NCI-H345 treated with DMSO at 0.1 percent for 48 hours (cell line): ENCODE measurements around the gene GABBR2.
A peak's percentile ranks its signal among the peaks of the same experiment; 100 is the strongest.

ENCODE experiments used
- DNase-seq: peaks from one replicate; lab custom pipeline; 2025; ENCODE audit not compliant: unreplicated experiment; lab: John Stamatoyannopoulos, UW

Gene GABBR2

DNA sequence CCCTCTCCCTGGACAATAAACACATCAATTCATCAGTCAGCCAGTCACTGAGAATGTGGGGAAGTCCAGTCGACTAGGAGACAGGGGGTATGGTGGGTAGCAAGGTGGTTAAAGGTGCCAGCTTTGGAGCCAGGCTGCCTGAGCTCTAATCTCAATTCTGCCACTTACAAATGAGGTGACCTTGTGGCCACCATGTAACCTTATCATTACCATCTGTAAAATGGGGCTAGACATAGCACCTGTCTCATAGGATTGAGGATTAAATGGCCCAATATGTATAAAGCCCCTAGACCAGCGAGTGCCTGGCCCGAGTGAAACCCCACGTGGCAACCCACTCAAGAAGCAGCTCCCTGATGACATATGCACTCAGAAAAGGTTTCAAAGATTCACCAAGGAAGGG, 380.0 kb downstream of the GABBR2 start:
- DNase-seq: no peak

DNA sequence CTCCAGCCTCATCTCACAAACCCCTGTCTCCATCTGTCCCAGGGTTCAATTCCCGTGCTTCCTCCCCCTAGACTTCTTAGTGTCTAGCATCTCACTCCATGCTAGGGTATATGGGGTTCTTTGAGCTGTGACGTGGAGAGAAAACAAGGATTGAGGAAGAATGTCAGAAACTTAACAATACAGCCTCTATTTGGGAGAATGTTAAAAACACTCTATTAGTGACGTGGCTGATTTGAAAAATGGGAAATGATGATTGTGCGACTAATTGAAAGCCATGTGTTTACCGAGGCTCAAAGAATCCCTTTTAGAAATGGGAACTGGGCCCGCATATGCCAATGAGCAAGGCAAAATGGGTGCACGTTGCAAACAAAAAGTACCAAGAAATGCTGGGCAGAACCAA, 380.6 kb downstream of the GABBR2 start:
- no peak for DNase-seq

DNA sequence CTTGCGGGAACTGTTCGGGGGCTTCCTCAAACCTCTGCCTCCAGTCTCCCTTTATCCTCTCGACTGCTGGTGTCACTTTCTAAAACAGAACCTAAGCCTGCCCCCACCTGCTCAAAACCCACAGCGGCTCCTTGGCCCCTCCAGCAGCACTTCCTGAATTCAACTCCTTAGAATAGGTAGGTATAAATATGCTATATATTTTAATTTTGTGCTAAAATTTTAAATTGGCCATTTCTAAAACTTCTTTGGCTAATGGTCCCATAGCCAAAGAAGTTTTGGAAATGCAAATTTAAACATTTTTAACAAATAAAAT, 381.5 kb downstream of the GABBR2 start:
- no peak for DNase-seq

DNA sequence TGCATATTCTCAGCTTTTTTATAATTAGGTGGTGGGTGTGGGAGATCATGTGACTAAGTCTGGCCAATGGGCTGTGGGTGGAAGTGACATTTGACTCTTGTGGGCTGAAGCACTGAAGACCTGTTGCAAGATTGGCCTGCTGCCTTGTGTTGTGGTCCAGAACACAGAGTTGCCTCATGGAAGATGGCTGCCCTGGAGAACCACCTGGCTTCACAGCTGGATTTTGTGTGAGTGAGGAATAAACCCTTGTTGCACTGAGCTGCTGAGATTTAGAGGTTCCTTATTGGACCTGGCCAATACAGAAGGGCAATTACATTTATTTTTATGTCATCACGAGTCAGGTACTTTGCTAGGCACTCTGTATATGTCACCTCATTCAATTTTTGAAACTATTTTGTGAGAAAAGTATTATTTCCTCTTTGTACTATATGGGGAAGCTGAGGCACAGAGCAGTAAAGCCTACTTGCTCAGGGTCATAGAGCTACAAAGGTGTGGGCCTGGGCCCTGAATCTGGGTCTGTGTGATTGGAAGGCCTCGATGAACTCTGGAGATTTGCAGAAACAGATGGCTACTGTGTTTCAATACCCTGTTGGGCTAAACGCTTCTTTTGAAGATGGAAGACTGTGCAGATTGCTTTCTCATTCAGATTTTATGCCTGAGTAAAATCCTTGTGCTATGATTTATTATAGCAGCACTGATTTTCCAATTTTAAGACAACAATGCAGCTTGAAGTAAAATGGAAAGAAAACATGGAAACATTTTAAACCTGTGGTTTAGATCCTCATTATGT, 382.1 kb downstream of the GABBR2 start:
- DNase-seq: no peak

DNA sequence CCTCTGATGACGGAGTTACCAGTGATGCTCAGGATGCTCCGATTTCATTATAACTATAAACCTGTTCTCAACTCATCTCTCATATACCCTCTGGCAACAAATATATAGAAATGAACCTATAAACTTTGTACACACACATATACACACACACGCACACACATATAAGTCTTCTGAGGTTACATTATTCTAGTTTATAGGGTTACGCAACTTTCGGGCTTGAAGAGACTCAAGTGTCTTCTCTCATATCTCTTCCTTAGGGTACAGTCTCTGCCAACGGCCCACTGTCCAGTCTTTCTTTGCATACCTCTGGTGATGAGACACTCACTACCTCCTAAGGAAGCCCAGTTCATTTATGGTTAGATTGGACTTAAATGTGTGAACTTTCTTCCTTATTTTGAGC, 383.9 kb downstream of the GABBR2 start:
- DNase-seq: no peak

DNA sequence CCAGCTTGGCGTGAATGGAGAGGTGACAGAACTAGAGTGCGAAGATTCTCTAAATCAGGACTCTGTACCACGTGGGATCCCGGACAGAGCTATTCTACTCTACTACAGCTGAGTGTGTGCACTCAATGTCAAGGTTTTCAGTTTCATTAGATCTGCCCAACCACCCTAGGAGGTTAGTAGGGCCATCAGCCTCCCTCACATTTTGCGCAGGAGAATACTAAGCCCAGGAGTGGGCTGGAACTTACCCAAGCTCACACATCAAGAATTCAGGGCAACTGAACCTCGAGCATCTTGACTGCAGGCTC, 385.0 kb downstream of the GABBR2 start:
- DNase-seq: no peak

DNA sequence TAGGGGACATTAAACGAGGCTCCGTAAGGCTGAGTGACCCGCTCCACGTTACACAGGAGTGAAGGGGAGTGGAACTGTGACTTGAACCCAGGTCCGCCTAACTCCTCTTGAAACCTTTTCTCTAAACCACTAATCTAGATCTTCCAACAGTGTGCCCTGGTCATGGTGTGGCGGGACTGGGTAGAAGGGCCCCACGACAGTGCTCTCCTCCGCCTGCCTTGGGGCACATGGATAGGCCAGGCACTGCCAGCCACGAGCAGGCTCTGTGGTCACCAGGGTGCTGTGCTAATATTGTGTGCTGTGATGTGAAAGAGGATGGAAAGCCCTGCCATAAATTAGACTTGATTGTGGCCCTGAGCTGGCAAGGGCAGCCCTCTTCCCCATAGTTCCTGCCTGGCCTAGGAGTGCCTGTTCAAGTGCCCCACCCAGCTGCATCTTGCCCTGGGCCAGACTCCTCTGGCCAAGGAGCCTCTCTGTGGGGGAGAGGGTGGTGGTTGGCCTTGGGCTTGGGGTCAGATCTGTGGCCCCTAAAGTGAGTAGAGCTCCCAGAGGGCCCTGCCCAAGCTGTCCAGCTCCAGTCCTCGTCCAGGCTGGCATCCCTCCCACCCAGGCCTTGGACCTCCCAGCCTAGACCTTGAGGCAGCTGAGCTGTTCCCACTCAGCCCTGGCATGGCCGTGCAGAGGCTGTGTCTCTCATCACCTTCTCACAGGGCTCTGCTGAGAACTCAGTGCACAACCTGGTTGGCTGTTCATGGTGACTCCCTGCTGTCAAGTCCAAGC, 385.5 kb downstream of the GABBR2 start:
- DNase-seq: no peak

DNA sequence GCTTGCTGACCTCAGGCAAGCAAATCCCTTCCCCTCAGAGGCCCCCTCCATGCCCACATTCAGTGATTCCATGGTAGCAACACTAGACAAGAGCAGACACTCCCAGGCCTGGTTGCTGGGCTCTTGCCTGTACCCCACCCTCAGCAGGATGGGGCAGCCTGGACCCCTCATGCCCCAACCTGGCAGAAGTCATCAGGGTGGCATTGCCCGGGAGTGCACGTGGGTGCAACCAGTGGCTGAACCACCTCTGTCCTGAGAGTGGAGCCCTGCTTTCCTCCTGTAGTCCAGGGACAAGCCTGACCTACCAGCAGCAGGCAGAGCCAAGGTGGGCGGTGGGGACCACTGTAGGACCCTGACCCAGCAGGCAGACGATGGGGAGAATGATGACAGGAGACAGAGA, 387.5 kb downstream of the GABBR2 start:
- DNase-seq: no peak

DNA sequence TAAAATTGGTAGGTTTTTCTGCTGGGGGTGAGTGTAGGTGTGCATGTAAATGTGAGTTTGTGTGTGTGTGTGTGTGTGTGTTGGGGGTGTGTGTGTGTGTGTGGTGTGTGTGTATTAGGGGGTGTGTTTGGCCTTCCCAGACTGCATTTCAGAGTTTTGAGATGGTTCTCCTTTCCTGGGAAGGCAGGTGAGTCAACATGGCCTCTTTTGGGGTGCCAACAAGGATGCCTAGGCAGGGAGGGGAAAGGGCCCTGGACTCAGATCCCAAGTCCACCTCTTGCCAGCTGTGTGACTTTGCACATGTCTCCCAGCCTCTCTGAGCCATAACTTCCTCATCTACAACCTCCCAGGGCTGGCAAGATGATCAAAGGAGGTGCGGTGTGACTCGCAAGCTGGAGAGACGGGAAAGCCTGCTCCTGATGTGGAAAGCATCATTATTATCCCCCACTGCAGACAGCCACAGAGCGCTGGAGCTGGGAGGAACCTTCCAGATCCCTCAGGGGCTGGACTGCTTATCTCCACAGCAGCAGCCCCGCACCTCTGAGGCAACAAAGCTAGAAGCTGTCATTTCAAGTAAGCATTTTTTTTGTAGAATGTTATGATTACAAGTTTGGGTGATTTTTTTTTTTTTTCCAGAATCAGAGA, 389.8 kb downstream of the GABBR2 start:
- DNase-seq: no peak

DNA sequence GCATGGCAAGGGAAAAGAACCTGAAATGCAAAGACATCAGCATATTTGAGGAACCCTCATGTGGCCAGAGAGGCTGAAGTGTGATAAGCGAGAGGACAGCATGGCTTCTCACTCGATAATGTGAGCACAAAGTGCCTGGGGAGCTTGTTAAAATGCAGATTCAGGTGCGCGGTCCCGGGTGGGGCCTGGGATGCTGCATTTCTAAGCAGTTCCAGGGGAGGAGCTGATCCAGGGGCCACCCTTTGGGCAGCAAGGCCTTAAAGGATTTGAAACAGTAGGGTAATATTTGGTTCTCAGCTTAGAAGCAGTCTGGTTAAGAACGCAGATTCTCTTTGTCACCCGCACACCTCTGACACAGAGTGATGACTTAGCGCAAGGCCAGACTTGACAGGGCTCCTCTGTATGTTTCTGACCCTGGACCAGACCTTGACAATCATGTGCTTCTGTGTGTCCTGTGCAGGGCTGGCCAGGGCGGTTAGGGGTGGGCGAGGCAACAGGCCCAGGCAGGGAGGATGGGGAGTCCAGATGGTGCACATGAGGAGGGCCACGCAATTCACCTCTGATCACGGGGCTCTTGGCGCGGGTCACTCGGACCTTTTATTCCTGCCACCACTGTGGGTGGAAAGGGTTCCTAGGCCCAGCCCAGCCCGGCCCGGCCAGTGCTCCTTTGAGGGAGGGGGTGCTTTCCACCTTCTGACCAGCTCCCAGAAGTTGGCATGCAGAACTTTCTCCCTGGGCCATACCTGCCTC, 390.5 kb downstream of the GABBR2 start:
- DNase-seq: no peak

DNA sequence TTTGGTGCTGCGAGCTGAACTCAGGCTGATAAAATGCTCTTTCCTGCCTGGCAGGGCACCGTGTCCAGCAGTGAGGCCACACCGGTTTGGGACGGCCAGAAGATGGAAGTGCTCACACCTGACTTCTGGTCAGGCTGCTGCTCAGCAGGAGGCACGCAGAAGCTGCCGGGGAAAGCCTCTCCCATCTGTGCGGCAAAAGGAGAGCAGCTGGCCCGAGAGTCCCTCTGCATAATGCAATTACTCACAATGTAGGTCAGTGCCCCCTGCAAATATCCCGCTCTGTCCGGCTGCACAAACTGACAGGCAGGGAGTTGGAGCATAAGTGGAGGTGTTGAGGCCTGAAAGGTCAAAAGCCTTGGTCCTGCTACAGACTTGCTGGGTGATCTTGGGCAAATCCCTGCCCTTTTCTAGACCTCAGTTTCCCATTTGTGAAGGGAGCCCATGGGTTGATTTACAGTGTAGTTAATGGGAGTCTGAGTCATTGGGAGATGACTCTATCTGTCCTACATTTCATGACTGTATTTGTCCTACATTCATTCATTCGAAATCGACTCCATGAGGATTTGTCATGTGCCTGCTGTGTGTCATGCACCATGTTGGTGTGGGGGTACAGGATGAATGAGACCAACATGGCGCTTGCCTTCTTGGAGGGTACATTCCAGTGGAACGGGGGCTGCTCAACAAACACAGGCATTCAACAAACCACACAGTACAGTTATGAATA, 391.4 kb downstream of the GABBR2 start:
- no peak for DNase-seq

DNA sequence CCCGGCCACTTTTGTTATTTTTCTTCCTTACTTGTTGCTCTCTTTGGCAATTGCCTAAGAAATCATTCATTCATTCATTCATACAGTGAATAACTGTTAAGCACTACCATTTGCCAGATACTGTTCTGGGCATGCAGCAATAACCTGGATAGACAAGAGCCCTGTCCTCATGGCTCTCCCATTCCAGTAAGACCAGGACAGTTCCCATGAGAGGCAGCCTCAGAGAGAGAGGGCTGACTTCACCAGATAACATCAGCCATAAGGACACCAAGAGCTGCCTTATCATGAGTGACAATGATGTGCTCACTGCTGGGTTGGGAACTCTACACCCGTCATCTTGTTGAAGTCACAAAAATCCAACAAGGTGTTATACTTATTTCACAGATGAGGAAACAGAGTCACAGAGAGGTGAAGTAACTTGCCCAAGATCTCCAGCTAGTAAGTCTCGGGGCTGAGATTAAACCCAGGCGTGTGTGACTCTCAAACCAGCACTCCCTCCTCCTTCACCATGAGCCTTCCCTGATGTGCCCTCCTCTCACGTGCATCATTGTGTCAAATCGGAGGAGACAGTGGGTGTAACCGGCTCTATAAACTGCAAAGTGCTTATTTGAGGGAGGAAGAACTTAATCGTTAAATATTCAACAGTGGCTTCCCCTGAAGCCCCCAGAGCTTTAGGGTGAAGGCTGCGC, 392.1 kb downstream of the GABBR2 start:
- no peak for DNase-seq

DNA sequence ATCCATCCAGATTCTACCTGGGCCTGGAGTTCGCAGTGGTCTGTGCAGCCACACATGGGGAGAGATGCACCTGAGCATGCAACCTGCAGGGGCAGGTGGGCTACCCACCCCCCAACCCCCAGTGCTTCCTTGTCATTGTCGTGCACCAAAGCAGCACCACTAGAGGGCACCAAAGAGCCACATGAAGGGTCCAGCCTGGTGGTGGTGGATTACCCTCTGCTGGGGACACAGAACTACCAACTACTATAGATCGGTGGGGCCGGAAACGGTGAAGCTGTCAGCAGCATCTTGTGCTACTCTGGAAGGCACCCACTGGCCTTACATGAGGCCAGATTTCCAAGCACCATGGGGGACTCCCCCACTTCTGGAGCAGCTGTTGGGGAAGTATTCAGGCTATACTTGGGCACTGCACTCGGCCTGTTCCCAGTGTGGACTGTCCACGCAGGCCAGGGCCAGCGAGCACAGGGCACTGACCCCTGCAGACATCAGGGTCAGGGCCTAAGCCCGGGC, 393.1 kb downstream of the GABBR2 start:
- DNase-seq: peak; percentile 68

DNA sequence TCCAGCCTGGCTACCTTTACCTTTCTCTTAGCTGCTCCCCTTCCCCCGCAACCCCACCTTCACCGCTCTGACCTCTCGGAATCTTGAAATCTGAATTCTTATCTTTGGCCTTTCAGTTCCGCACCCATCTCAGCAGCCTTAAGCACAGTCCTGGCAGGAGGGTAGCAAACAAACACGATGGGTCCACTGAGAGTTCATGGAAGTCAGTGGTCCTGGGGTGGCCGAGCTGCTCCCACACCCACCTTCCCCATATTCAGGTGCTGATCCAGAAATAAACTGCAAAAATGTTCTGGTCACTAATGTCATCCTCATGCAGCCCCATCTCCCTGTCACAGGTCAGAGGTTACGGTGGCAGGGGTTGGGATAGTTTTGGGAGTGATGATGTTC, 393.7 kb downstream of the GABBR2 start:
- no peak for DNase-seq

DNA sequence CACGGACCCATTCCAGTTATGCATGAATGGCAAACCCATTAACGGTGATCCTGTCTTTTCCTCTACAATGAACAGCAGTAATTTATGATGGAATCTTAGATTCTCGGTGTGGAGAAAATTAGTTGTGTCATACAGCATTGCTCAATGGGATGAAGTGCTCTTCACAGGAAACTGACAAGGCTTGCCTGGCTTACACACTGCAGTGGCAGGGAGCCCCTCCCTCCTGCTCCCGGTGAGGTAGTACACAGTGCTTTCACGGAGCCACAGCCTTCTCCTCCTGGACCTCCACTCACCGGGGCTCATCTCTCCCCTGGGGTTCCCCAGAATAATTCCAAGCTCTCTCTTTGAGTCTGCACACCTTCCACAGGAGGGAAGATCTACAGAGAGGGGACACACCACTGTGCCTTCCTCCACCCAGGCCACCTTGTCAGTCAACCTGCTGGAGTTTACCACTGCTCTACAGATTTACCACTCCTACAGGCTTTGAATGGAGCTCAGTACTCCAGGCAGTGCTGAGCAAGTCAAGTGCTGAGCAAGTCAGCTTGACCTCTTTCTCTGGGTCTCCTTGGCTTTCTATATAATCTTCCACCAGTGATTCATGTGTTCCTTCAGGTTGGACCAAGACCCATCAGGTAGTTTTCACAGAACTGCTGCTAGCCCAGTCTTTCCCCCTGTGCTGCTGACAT, 394.2 kb downstream of the GABBR2 start:
- no peak for DNase-seq

DNA sequence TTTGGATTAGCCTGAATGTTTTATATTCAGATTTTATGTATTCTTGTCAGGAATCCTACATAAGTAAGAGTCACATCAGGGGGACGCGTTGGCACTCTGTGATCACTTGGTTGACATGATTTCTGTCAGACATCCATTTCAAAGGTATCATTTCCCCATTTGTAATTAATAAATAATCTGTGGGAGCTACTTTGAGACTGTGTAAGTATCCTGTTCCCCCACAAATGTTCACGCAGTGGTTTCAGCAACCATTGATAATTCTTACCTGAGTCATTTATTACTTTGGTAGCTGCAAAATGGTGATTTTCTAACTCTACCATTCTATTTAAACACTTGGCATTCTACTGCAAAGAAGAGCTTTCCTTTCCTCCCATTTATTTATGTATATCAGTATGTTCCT, 396.4 kb downstream of the GABBR2 start:
- DNase-seq: no peak

DNA sequence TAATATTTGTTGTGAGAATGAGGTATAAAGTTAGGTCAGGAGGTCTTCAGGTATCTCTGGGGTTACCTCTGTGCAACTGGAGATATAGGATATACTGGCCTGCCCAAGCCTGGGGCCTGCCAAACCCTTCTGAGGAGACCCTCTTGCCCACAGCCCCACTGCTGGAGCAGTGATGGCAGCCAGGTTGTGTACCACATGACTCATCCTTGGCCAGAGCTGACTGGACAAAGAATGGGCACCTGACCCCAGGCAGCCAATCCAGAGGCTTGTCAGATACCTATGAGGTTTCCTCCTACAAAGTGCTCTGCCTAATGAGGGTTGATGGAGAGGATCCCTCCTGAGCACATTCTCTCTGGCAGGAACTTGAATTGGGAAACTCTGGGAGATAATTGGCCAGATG, 397.2 kb downstream of the GABBR2 start:
- no peak for DNase-seq

DNA sequence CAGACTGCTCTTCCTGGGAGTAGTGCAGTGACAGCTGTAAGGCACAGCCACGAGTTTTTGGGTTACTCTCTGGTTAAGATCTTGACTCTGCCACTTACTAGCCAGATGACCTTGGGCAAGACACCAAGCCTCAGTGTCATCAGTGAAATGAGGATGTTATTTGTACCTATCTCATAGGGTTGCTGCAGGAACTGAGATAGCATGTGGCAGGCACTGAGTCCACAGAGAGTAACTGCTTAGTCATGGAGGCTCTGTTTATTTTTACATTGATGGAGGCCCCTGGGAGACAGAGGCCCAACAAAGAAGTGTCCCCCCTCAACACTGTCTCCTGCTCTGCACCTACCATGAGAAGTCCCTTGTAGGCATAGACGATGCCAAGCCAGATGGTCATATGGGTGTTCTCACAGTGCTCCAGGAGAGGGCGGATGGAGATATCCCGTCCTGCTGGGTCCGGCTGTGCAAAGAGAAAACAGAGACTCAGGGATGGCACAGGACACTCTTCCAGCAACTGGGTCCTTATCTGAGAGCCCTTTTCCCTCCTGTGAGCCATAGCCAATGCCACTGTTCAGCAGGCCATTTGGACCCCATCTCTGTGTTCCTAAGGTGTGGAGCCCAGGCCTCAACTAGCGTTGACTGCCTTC, 397.9 kb downstream of the GABBR2 start:
- no peak for DNase-seq
